Thyroid gland (tissue), 4 donors: ENCODE results near the gene KCNJ12.

Experiments used
- POLR2A ChIP-seq, 2 donors: fragments of 450-650 bp; IDR thresholded peaks; one replicate each; pipeline ENCODE4 v1.6.1; 2017; ENCODE audit warnings: antibody characterized with exemption in 2 of 2, mild to moderate bottlenecking in 2 of 2, moderate library complexity in 1 of 2
- TF ChIP-seq, protein P1 (sequence below), 6 experiments: fragments of 200-600 bp in 3 of 6; fragments of 450-650 bp in 3 of 6; sonication (generic) in 3 of 6; IDR thresholded peaks; one replicate each; pipeline ENCODE4 v1.5.1; 2016 to 2019; ENCODE audit warnings: antibody characterized with exemption in 6 of 6, mild to moderate bottlenecking in 2 of 6, inconsistent platforms in 1 of 6, moderate library complexity in 1 of 6

DNA sequence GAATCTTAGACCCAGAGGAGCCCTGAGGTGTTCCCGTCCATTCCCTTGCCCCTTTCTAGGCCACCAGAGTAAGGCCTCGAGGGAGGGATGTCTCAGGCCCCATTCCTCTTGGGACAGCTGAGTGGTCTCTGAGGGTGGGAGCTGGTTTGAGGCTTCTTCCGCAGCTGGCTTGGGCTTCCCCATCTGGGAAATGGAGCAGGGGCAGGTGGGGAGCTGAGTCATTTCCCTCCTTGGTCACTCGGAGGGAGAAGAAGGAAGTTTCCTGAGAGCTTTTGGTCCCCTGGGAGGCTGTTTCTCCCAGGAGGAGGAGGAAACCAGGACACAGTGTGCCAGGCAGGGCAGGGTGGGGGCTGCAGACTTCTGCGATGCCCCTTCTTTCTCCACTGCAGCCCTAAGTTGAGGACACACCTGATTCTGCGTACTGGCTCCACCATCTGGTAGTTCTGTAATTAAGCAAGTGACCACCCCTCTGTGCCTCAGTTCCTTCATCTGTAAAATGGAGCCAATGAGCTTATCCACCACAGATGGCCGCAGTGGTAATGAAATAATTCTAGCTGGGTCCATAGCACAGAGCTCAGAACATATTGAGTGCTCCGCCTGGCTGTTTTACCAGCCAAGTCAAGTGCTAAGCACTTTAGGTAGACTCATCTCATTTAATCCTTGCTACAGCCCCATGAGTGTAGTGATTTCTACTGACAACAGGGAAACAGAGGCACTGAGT, 1.6 kb upstream of the KCNJ12 start:
- TF ChIP-seq, protein P1, sequence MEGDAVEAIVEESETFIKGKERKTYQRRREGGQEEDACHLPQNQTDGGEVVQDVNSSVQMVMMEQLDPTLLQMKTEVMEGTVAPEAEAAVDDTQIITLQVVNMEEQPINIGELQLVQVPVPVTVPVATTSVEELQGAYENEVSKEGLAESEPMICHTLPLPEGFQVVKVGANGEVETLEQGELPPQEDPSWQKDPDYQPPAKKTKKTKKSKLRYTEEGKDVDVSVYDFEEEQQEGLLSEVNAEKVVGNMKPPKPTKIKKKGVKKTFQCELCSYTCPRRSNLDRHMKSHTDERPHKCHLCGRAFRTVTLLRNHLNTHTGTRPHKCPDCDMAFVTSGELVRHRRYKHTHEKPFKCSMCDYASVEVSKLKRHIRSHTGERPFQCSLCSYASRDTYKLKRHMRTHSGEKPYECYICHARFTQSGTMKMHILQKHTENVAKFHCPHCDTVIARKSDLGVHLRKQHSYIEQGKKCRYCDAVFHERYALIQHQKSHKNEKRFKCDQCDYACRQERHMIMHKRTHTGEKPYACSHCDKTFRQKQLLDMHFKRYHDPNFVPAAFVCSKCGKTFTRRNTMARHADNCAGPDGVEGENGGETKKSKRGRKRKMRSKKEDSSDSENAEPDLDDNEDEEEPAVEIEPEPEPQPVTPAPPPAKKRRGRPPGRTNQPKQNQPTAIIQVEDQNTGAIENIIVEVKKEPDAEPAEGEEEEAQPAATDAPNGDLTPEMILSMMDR (IDR thresholded peaks at IDR 0.05), result no peak
- TF ChIP-seq POLR2A (IDR thresholded peaks at IDR 0.05), result no peak
